SJSA1 (cell line): ENCODE measurements around the gene SCN5A. TPM values are rescaled to one million over a fixed set of nuclear protein-coding genes. Genes with fewer than 3 reads are reported as not detected.

ENCODE experiments used
- DNase-seq, 2 experiments: peaks; one replicate each; pipeline ENCODE4 v3.0.0-alpha.2; 2015 to 2020; ENCODE audit warnings: low spot score in 2 of 2, low read depth in 1 of 2
- H3K27ac ChIP-seq: fragments of 250-450 bp; sonication (Bioruptor Pico); 2 replicates; pipeline ENCODE4 v1.5.1; 2020; ENCODE audit warnings: mild to moderate bottlenecking, moderate library complexity
- H3K27me3 ChIP-seq: fragments of 250-450 bp; sonication (Bioruptor Pico); replicated peaks from 2 replicates; pipeline ENCODE4 v1.5.1; 2020; ENCODE audit warnings: mild to moderate bottlenecking, moderate library complexity
- H3K36me3 ChIP-seq: fragments of 250-450 bp; sonication (Bioruptor Pico); 2 replicates; pipeline ENCODE4 v1.5.1; 2020; ENCODE audit warnings: mild to moderate bottlenecking
- H3K4me1 ChIP-seq: fragments of 250-450 bp; sonication (Bioruptor Pico); replicated peaks from 2 replicates; pipeline ENCODE4 v1.6.1; 2021; ENCODE audit warnings: mild to moderate bottlenecking
- H3K4me3 ChIP-seq: fragments of 250-450 bp; sonication (Bioruptor Pico); 2 replicates; pipeline ENCODE4 v1.5.1; 2020; ENCODE audit warnings: mild to moderate bottlenecking
- H3K9me3 ChIP-seq: fragments of 250-450 bp; sonication (Bioruptor Pico); replicated peaks from 2 replicates; pipeline ENCODE4 v1.5.1; 2020; ENCODE audit warnings: mild to moderate bottlenecking
- total RNA-seq: library from RNA; depleted of rRNA; stranded (reverse); fragments of >200 nt; shearing (Covaris generic); gene quantifications from 2 replicates; pipeline ENCODE4 v1.2.3, GENCODE V29; 2014

Gene SCN5A
- total RNA-seq, 1 experiment from 2014 or later: 1.6 TPM

DNA sequence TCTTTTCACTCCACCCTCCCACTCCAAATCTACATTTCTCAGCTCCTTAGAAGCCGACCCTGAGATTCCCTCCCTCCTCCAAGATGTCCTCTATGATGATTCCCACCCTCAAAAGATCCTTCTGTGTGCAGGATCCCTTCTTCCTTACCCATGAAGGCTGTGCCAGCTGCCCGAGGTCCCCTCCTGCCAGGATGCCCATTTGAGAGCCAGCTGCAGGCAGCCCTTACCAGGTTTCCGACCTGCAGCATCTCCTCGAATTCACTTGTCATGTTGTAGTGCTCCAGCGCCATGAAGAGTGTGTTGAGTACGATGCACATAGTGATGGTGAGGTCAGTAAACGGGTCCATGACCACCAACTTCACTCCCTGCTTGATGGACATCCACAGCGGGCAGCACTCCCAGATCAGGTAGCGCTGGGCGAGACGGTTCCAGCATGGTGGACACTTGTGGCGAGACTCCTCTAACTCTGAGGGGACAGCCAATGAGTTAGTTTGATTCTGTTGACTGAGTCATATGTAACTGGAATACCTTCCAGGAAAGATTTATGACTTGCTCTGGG, 51.9 kb downstream of the SCN5A start:
- no peaks in the 10 kb centered on the region for H3K9me3 ChIP-seq
- no peaks in the 10 kb centered on the region for H3K4me1 ChIP-seq
- no peak for DNase-seq
- H3K4me3 ChIP-seq: no peak overlapping the region
- H3K36me3 ChIP-seq: no peaks in the 10 kb centered on the region; the same call in 1 of the 2 replicates
- H3K27me3 ChIP-seq: no peaks in the 10 kb centered on the region
- no peak overlapping the region for H3K27ac ChIP-seq

DNA sequence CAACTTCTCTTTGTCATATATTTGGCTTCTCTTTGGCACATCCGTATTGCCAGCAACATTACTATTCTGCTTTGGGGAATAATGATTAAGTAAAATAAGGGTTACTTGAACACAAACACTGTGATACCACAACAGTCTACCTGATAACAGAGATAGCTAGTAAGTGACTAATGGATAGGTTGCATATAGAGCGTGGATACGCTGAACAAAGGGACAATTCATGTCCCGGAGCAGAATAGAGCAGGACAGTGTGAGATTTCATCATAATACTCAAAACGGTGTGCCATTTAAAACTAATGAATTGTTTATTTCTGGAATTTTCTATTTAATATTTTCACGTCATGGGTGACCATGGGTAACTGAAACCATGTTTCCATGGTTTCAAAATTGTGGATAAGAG, 54.1 kb downstream of the SCN5A start:
- Histone ChIP-seq H3K9me3 (no peaks in the 10 kb centered on the region), H3K4me1 (no peaks in the 10 kb centered on the region), H3K4me3 (no peak overlapping the region), H3K27me3 (no peaks in the 10 kb centered on the region), H3K36me3 (no peaks in the 10 kb centered on the region; the same call in 1 of the 2 replicates), H3K27ac (no peak overlapping the region)
- no peak for DNase-seq

DNA sequence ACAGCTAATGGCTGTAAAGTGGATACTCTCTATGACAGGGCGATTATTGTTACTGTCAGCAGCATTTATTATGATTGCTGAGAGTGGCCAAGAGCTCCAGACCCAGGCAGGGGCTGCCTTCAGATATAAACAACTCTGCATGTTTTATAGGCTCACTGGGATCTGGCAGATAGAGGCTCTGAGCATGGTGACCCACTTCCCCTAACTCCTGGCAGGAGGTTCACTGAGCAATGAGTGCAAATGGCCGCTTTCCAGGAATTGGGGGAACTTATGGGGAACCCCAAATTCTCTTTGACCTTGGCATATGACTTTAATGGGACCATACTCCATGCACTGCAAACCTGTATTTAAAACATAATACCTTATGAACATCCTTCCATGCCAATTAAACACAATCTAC, 59.0 kb downstream of the SCN5A start:
- Histone ChIP-seq H3K9me3 (no peaks in the 10 kb centered on the region), H3K4me3 (no peak overlapping the region), H3K36me3 (no peaks in the 10 kb centered on the region; the same call in 1 of the 2 replicates), H3K27ac (no peak overlapping the region), H3K4me1 (no peaks in the 10 kb centered on the region), H3K27me3 (no peaks in the 10 kb centered on the region)
- DNase-seq: peak in 1 of 2 experiments; percentile 5

DNA sequence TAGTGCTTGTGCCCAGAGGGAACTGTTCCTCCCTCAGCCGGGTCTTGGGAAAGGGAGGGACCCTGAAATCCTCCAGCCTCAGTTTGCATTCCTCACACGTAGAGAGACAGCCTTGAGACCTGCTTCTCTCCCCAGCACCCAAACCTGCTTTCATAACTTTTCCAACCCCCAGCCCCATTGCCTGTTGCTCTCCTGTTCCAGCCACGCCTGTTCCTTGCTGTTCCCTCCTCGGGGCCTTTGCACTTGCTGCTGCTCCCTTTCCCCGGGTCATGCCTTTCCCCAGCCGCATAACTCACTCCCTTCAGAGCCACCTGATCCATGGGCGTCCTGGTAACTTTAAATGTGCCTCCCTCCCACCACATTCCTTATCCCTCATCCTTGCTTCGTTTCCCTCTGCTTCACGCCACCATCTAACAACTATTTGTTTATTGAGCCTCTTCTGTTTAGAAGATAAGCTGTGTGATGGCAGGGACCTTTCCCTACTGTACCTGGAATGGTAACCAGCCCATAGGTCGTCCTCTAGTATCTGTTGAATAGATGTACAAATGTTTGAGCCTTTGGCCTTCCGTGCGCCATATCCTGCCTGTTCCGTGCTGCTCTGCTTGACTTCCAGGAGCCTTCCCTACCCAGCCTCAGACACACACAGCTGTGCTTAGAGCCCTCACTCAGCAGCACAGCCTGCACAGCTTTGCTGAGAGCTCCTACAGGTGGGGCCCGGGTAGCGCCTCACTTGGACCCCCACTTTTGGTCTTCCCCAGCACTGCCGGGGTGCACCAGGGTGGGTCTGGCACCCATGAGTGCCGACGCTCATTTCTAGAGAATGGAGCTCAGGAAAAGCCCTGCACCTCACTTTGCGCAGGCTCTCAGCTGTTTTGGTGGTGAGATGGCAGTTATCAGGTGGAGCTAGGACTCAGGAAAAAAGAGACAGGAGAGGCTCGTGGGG, 60.2 kb downstream of the SCN5A start:
- H3K9me3 ChIP-seq: no peaks in the 10 kb centered on the region
- no peak overlapping the region for H3K4me3 ChIP-seq
- DNase-seq: peak in 1 of 2 experiments; percentile 20
- no peaks in the 10 kb centered on the region for H3K4me1 ChIP-seq
- H3K27me3 ChIP-seq: no peaks in the 10 kb centered on the region
- no peaks in the 10 kb centered on the region for H3K36me3 ChIP-seq
- no peak overlapping the region for H3K27ac ChIP-seq

DNA sequence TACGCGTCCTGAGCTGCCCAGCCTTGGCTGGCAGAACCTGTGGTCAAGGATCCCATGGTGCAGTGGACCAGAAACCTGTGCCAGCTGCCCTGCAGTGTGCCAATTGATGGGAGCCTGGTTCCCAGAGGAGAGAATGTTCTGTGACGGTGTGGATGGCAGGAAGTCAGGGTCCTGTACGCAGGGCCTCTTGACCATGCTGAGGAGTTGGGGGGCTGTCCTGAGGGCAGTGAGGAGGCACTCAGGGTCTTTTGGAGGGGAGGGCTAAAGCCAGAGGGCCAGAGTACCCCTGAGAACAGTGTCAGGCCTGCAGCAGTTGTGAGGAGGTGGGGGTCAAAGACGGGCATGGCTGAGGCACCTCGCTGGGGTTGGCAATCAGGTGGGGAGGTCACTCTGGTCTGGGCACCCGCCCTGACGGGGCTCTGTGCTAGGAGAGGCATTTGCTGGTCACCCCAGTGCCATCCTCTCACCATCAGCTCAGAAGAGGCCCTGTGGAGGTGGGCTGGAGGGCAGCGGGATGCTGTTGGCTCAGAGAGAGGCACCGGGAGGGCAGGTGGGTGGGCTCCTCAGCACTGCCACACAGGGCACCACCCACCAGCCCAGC, 61.0 kb downstream of the SCN5A start:
- Histone ChIP-seq H3K4me1 (no peaks in the 10 kb centered on the region), H3K36me3 (no peaks in the 10 kb centered on the region), H3K9me3 (no peaks in the 10 kb centered on the region), H3K27ac (no peak overlapping the region), H3K27me3 (no peaks in the 10 kb centered on the region), H3K4me3 (no peak overlapping the region)
- DNase-seq: peak in 1 of 2 experiments; percentile 26

DNA sequence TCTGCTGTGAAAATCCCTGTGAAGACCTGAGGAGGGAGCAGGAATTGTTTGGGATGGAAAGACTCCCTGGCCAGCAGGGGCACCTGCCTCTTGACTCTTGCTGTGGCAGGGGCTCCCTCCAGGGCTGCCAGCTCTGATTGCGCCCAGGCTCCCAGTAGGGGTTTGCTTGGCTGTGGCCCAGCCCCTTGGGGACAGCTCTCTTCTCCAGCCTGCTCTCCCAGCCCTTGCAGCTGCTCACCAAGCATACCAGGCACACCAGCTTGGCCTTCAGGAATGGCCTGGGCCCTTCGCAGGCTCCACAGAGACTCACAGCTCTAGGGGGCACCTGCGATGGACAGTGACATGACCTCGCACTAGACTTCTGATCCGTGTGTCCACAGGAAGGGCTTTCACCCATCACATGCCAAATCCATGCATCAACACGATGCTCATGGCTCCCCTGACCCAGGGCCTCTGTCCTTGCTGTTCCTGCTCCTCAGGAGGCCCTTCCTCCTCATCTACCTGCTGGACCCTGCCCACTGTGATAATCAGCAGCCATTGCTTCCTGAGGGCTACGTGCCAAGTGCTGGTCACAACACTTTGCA, 61.8 kb downstream of the SCN5A start:
- H3K36me3 ChIP-seq: no peaks in the 10 kb centered on the region
- H3K4me3 ChIP-seq: no peak overlapping the region
- DNase-seq: peak in 1 of 2 experiments; percentile 22
- H3K27me3 ChIP-seq: no peaks in the 10 kb centered on the region
- H3K27ac ChIP-seq: no peak overlapping the region
- no peaks in the 10 kb centered on the region for H3K4me1 ChIP-seq
- H3K9me3 ChIP-seq: no peaks in the 10 kb centered on the region

DNA sequence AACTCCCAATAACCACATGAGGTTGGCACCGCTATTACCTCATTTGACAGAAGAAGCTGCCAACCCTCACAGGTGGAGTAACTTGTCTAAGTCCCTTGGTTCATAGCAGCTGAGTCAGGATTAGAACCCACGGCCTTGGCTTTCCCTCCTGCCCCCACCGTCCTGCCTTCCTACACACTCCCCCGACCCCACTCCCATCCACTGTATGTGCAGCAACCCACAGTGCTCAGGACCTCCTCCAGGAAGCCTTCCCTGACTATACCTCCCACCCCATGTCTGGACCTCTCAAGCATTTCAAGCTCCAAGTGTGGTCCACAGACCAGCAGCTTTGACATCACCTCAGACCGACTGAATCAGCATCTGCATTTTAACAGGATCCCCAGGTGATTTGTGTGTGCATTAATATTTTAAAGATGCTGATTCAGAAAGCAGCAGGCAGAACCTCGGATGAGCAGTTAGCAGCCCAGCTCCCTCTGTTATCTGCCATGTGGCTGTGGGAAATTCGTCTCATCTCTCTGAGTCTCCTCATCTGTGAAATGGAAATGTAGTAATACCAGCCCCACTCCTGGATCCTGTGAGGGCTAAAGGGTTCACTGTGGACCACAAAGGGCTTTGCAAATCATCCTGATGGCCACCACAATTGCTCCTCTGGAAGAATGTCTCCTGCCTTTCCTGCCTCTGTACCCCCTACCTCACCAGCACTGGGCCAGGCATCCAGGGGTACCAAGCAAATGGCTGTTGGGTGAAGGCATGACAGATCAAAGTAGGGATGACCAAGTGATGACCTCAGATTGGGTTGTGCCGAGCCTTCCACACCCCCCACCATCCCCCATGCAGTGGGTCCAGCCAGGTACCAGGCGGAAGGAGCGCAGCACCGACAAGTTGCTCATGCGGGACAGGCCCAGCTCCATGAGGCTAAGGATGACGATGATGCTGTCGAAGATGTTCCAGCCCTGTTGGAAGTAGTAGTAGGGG, 62.7 kb downstream of the SCN5A start:
- no peaks in the 10 kb centered on the region for H3K9me3 ChIP-seq
- H3K27me3 ChIP-seq: no peaks in the 10 kb centered on the region
- H3K36me3 ChIP-seq: no peaks in the 10 kb centered on the region
- DNase-seq: peak in 1 of 2 experiments; percentile 15
- no peaks in the 10 kb centered on the region for H3K4me1 ChIP-seq
- no peak overlapping the region for H3K4me3 ChIP-seq
- no peak overlapping the region for H3K27ac ChIP-seq

DNA sequence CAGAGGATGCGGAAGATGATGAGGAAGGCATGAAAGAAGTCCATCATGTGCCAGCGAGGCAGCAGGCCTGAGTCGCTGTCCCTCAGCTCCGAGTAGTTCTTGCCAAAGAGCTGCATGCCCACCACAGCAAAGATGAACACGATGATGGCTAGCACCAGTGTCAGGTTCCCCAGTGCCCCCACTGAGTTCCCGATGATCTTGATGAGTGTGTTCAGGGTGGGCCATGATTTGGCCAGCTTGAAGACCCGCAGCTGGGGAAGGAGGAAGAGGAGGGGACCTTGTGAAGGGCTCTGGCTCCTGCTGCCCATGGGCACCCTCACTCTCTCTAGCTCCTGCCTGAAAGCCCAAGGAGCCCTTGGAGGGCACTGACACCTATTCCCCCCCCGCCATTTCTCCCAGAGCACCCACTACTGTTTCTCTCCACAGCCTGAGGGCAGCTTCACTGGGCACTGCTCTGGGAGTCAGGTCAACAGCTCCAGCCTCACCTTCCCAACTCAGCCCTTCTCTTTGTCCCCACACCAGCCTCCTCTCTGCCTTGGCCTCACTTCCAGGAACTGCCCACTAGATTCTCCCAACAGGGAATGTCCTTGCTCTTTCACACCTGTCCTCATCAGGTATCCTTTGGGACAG, 63.6 kb downstream of the SCN5A start:
- H3K36me3 ChIP-seq: no peaks in the 10 kb centered on the region
- DNase-seq: peak in 1 of 2 experiments; percentile 26
- H3K27ac ChIP-seq: no peak overlapping the region
- H3K4me1 ChIP-seq: no peaks in the 10 kb centered on the region
- H3K4me3 ChIP-seq: no peak overlapping the region
- H3K9me3 ChIP-seq: no peaks in the 10 kb centered on the region
- no peaks in the 10 kb centered on the region for H3K27me3 ChIP-seq

DNA sequence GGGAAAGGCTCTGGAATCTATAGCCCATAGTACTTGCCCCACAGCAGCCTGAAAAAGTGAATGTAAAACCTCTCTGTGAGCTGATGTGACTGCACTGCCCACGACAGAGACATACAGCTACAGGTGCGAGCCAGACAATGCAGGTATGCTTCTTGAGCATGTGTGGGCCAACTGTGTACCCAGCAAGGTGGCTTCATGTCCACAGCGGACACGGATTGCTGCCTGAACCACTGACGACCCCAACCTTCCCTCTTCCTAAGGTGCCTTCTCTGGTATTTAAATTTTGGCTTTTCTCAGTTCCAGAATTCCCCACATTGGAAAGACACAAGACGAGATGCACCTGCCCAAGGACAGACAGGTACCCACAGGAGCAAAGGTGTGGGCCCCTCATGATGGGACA, 65.8 kb downstream of the SCN5A start:
- Histone ChIP-seq H3K4me3 (no peak overlapping the region), H3K27ac (no peak overlapping the region), H3K36me3 (no peaks in the 10 kb centered on the region), H3K9me3 (no peaks in the 10 kb centered on the region), H3K4me1 (no peaks in the 10 kb centered on the region), H3K27me3 (no peaks in the 10 kb centered on the region)
- peak in 1 of 2 experiments; percentile 14 for DNase-seq

DNA sequence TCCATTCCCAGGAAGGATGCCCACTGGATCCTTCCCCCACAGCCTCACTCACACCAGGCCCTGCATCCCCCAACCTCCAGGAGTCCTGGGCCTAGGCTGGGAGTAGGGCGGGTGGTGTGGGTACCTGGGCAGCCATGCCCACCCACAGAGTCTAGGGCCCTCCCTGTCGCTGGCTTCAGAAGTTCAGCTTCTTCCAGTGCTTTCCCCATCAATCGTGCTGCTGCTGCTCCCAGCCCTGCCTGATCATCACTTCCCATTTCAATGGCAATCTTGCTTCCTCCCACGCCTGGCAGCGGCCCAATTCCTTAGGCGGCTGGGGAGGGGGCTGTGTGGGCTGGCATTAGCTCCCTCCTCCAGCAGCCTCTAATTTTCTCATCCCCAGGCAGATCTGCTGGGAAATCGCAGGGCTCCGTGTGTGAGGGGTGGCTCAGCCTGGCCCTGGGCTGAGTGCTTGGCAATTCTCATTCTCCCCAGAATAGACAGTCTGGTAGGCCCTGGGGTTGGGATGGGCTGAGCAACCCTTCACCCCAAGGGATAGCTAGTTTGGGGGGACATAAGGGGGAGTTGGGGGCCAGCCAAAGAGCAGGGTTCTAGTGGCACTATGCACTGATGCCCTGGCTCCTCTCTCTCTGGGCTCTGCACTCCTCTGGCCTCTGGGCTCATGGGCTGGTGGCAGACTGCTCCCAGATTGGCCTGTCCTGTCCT, 66.4 kb downstream of the SCN5A start:
- Histone ChIP-seq H3K27ac (no peak overlapping the region), H3K27me3 (no peaks in the 10 kb centered on the region), H3K4me1 (no peaks in the 10 kb centered on the region), H3K4me3 (no peak overlapping the region), H3K36me3 (no peaks in the 10 kb centered on the region), H3K9me3 (no peaks in the 10 kb centered on the region)
- peak in 1 of 2 experiments; percentile 19 for DNase-seq

DNA sequence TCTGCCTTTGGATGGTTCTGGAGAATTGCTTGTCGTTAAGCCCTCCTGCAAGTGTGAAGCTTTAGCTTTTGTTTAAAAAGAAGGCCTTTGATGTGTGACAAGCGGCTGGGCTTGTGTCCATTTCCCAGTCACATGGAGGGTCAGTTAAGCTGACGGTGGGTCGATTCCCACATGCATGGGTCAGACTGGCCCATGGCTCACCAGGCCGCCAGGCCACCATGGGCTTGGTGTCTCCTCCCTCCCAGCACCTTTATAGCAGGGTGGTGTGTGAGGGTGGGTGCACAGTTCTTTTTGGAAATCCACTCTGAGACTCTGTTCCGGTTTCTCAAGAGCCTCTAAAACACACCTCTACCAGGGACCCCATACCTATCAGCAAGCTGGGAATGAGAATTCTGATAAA, 67.2 kb downstream of the SCN5A start:
- H3K9me3 ChIP-seq: no peaks in the 10 kb centered on the region
- no peaks in the 10 kb centered on the region for H3K27me3 ChIP-seq
- no peaks in the 10 kb centered on the region for H3K4me1 ChIP-seq
- DNase-seq: peak in 1 of 2 experiments; percentile 11
- no peak overlapping the region for H3K27ac ChIP-seq
- H3K4me3 ChIP-seq: no peak overlapping the region
- H3K36me3 ChIP-seq: no peaks in the 10 kb centered on the region

DNA sequence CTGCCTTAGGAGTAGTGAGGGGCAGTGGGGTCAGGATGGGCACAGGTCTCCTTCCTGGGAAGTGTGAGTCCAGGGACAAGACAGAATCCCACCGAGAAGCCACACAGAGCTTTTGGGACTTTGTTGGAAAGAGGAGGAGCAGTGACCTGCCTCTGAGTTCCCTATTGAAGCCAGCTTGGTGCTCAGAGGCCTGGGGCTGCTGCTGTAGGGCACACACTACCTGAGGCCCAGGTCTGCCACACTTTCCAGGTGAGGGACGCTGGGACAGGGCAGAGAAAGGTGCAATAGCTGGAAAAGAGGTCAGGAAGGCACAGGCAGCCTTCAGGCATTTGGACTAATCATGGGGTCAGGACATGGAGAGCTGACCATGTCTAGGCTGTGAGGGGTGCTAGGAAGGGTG, 67.7 kb downstream of the SCN5A start:
- Histone ChIP-seq H3K4me3 (no peak overlapping the region), H3K27me3 (no peaks in the 10 kb centered on the region), H3K9me3 (no peaks in the 10 kb centered on the region), H3K4me1 (no peaks in the 10 kb centered on the region), H3K36me3 (no peaks in the 10 kb centered on the region), H3K27ac (no peak overlapping the region)
- peak in 1 of 2 experiments; percentile 18 for DNase-seq
